ENCODE measurements around the gene RTL10.

Gene RTL10

DNA sequence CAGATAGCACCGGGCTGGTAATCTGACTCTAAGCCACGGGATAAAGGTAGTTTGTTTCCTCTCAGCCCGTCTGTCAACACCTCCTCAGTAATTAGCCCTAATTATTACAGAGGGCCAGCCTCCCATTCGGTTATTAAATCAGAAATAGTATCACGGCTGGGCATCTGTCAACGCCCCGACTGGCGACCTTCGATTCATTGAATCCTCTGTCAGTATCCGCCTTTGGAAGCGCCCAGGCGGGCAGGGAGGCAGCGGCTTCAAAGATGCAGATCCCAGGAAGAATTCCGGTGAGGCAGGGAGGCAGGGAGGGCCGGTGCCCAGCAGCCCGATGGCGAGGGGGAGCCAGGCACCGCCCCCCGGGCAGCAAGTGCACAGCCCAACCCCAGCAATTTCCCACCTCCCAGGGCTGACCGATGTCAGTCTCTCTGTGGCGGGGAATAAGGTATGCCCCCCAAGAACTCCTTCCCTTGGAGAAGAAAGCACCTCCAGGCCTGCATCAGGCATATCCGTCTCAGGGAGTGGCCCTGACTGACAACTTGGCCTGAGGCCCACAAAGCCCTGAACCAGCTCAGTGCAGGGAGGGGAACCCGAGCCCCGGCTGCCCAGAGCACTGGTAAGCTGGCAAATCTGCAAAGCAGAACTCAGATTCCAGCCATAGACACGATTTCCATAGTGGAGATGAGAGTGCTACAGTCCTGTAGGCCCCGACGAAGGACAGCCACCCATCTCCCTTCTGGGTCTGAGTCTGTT lies 11.4 kb downstream of the RTL10 start:
- Histone ChIP-seq H3K27ac (ENCODE audit: low read length) (no peak overlapping the region), H3K4me1 (ENCODE audit: insufficient read depth, low read length) (no peaks in the 10 kb centered on the region), H2AFZ (ENCODE audit: low read depth, low read length) (no peak overlapping the region), H3K36me3 (ENCODE audit: insufficient read depth, low read length) (peaks cover 48% of the 10 kb centered on the region), H3K4me2 (ENCODE audit: insufficient read depth, low read length) (no peak overlapping the region), H3K27me3 (ENCODE audit: insufficient read depth, low read length, poor library complexity) (no peaks in the 10 kb centered on the region), H4K20me1 (ENCODE audit: insufficient read depth, low read length) (peaks cover 62% of the 10 kb centered on the region), H3K9ac (ENCODE audit: low read depth, low read length) (no peak overlapping the region), H3K4me3 (ENCODE audit: low read depth in 1 of 2, low read length in 2 of 2) (no peak overlapping the region), H3K79me2 (ENCODE audit: insufficient read depth, low read length) (peaks cover 87% of the 10 kb centered on the region), H3K9me3 (ENCODE audit: insufficient read depth, low read length, severe bottlenecking) (no peaks in the 10 kb centered on the region)
- ATAC-seq (ENCODE audit: insufficient read depth, low read depth) (no peak), DNase-seq (no peak)
- TF ChIP-seq EZH2 (IDR thresholded peaks at IDR 0.05; ENCODE audit: borderline replicate concordance, low read depth, low read length, severe bottlenecking): no peak
- TF ChIP-seq, protein P1, sequence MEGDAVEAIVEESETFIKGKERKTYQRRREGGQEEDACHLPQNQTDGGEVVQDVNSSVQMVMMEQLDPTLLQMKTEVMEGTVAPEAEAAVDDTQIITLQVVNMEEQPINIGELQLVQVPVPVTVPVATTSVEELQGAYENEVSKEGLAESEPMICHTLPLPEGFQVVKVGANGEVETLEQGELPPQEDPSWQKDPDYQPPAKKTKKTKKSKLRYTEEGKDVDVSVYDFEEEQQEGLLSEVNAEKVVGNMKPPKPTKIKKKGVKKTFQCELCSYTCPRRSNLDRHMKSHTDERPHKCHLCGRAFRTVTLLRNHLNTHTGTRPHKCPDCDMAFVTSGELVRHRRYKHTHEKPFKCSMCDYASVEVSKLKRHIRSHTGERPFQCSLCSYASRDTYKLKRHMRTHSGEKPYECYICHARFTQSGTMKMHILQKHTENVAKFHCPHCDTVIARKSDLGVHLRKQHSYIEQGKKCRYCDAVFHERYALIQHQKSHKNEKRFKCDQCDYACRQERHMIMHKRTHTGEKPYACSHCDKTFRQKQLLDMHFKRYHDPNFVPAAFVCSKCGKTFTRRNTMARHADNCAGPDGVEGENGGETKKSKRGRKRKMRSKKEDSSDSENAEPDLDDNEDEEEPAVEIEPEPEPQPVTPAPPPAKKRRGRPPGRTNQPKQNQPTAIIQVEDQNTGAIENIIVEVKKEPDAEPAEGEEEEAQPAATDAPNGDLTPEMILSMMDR (IDR thresholded peaks at IDR 0.05; ENCODE audit: borderline replicate concordance, extremely low read depth, low read length, poor library complexity, severe bottlenecking): no peak

DNA sequence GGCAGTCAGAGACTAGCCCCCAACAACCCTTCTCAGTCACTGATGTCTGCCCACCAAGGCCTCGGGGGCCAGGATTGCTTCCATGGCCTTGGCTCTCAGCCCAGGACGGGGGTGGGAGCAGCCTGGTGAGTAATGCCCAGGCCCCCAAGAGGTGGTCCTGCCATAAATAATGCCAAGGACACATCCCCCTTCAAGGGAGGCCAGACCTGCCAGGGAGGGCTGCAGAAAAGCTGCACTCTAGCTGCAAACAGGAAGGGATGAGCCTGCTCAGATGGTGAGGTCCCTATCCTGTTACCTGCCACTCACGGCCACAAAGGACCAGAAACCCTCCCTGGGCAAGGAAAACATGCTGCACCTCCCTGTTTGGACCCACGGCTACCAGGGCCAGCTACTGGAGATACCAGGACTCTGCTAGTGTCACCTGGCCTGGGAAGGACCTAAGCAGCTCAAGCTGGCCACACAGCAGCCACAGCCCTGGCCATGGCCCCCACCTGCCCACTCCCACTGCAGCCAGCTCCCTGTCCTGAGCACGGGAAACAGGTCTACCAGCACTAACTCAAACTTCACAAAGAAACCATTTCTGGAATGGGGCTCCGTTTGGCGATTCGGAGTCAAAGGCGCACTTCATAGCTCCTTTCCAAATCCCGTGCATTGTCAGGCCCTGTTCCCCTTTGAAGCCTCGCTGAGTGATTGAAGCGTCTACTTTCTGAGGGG lies 12.1 kb downstream of the RTL10 start:
- H3K9me3 ChIP-seq (ENCODE audit: insufficient read depth, low read length, severe bottlenecking): no peaks in the 10 kb centered on the region
- no peaks in the 10 kb centered on the region for H3K27me3 ChIP-seq (ENCODE audit: insufficient read depth, low read length, poor library complexity)
- H3K36me3 ChIP-seq (ENCODE audit: insufficient read depth, low read length): peaks cover 45% of the 10 kb centered on the region
- no peak overlapping the region for H2AFZ ChIP-seq (ENCODE audit: low read depth, low read length)
- H4K20me1 ChIP-seq (ENCODE audit: insufficient read depth, low read length): peaks cover 59% of the 10 kb centered on the region
- no peak for TF ChIP-seq EZH2 (IDR thresholded peaks at IDR 0.05; ENCODE audit: borderline replicate concordance, low read depth, low read length, severe bottlenecking)
- TF ChIP-seq, protein P1 (IDR thresholded peaks at IDR 0.05; ENCODE audit: borderline replicate concordance, extremely low read depth, low read length, poor library complexity, severe bottlenecking): no peak
- no peak for DNase-seq
- H3K9ac ChIP-seq (ENCODE audit: low read depth, low read length): no peak overlapping the region
- no peak overlapping the region for H3K4me2 ChIP-seq (ENCODE audit: insufficient read depth, low read length)
- no peak overlapping the region for H3K4me3 ChIP-seq (ENCODE audit: low read depth in 1 of 2, low read length in 2 of 2)
- no peaks in the 10 kb centered on the region for H3K4me1 ChIP-seq (ENCODE audit: insufficient read depth, low read length)
- ATAC-seq (ENCODE audit: insufficient read depth, low read depth): no peak
- H3K79me2 ChIP-seq (ENCODE audit: insufficient read depth, low read length): peaks cover 86% of the 10 kb centered on the region
- H3K27ac ChIP-seq (ENCODE audit: low read length): peak overlapping the region; percentile 11; the same call in 1 of the 2 replicates

DNA sequence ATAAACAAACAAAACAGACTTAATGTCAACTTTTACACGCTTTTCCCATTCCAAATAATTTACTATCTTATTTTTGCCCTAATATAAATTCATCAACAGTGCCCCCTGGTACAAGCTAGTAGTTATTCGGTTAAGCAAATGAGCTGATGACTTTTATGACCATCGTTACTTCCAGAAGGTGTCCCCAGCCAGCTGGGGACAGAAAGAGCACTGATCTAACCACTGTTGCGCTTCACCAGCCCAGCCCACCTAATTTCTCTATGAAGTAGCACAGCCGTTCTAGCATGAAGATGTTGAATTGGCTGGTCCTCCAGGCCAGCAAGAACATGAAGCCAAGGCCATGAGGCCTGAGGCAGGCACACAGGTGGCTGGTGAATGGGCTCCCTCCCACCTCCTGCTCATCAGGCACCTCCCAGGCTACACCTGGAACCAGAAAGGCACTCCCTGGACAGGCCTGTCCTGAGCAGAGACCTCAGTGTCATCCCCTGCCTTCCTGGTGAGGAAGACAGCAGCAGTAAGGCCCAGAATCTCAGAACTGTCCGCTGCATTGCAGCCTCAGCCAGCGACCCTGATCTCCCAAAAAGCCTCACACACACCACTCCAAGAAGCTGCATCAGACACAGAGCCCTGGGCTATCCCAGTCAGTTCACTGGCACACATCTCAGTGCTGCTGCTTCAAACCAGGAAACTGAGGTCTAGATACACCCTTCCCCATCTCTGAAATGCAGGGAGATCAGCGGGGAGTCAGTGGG lies 12.9 kb downstream of the RTL10 start:
- Histone ChIP-seq H4K20me1 (ENCODE audit: insufficient read depth, low read length) (peaks cover 52% of the 10 kb centered on the region), H3K4me1 (ENCODE audit: insufficient read depth, low read length) (no peaks in the 10 kb centered on the region), H3K79me2 (ENCODE audit: insufficient read depth, low read length) (peaks cover 84% of the 10 kb centered on the region), H3K9me3 (ENCODE audit: insufficient read depth, low read length, severe bottlenecking) (no peaks in the 10 kb centered on the region), H2AFZ (ENCODE audit: low read depth, low read length) (no peak overlapping the region), H3K27me3 (ENCODE audit: insufficient read depth, low read length, poor library complexity) (no peaks in the 10 kb centered on the region), H3K27ac (ENCODE audit: low read length) (peak overlapping the region; percentile 11; the same call in 1 of the 2 replicates), H3K4me2 (ENCODE audit: insufficient read depth, low read length) (no peak overlapping the region), H3K9ac (ENCODE audit: low read depth, low read length) (no peak overlapping the region), H3K36me3 (ENCODE audit: insufficient read depth, low read length) (peaks cover 37% of the 10 kb centered on the region), H3K4me3 (ENCODE audit: low read depth in 1 of 2, low read length in 2 of 2) (no peak overlapping the region)
- TF ChIP-seq, protein P1 (IDR thresholded peaks at IDR 0.05; ENCODE audit: borderline replicate concordance, extremely low read depth, low read length, poor library complexity, severe bottlenecking): no peak
- no peak for TF ChIP-seq EZH2 (IDR thresholded peaks at IDR 0.05; ENCODE audit: borderline replicate concordance, low read depth, low read length, severe bottlenecking)
- DNase-seq: no peak
- ATAC-seq (ENCODE audit: insufficient read depth, low read depth): no peak
